ENCODE measurements around the gene KAT7.

The KAT7 gene

DNA sequence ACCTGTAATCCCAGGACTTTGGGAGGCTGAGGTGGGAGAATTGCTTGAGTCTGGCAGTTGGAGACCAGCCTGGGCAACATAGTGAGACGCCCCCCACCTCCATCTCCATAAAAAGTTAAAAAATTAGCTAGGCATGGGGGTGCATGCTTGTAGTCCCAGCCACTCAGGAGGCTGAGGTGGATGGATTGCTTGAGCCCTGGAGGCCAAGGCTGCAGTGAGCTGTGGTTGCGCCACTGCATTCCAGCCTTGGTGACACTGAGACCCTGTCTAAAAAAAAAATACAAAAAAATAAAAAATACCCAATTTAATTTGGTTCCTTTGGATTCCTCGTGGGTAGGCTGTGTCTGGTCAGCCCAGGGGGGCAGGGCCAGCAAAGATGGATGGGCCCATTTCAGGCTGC, 85.4 kb downstream of the KAT7 start:
- TF ChIP-seq CTCF (IDR thresholded peaks at IDR 0.05; ENCODE audit: low read depth, low read length, missing control alignments) = no peak
- no peak overlapping the region for H3K4me3 ChIP-seq (replicated peaks; ENCODE audit: low read depth, low read length)
- no peak for DNase-seq (ENCODE audit: extremely low read depth, low read depth)

DNA sequence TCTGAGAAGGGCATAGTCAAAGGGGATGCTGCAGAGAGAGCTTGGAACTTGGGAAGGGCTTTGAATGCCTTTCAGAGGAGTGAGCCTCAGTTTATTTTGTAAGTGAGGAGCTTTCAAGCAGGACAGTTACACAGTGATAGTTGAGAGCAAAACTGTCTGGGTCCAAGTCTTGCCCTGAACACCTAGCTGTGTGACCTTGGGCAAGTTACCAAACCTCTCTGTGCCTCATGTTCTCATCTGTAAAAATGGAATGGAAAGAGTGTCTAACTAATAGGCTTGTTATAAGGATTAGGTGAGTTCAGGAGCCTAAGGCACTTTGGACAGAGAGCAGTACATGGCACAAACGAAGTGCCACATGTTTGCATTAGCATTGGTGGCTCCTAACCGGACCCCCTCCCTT, 86.4 kb downstream of the KAT7 start:
- TF ChIP-seq CTCF (IDR thresholded peaks at IDR 0.05; ENCODE audit: low read depth, low read length, missing control alignments) = no peak
- no peak overlapping the region for H3K4me3 ChIP-seq (replicated peaks; ENCODE audit: low read depth, low read length)
- no peak for DNase-seq (ENCODE audit: extremely low read depth, low read depth)

GRCh38 chr17:49875685-49876084, 87.2 kb downstream of the KAT7 start:
- TF ChIP-seq CTCF (IDR thresholded peaks at IDR 0.05; ENCODE audit: low read depth, low read length, missing control alignments) = no peak
- no peak for DNase-seq (ENCODE audit: extremely low read depth, low read depth)
- no peak overlapping the region for H3K4me3 ChIP-seq (replicated peaks; ENCODE audit: low read depth, low read length)

- DNase-seq (ENCODE audit: extremely low read depth, low read depth) = no peak
- H3K4me3 ChIP-seq (replicated peaks; ENCODE audit: low read depth, low read length) = no peak overlapping the region
- no peak for TF ChIP-seq CTCF (IDR thresholded peaks at IDR 0.05; ENCODE audit: low read depth, low read length, missing control alignments)
Observed at GRCh38 chr17:49878931-49879904, 90.7 kb downstream of the KAT7 start.

GRCh38 chr17:49880291-49881053, 92.0 kb downstream of the KAT7 start:
- H3K4me3 ChIP-seq (replicated peaks; ENCODE audit: low read depth, low read length) = no peak overlapping the region
- DNase-seq (ENCODE audit: extremely low read depth, low read depth) = no peak
- peak; percentile 94 for TF ChIP-seq CTCF (IDR thresholded peaks at IDR 0.05; ENCODE audit: low read depth, low read length, missing control alignments)

DNA sequence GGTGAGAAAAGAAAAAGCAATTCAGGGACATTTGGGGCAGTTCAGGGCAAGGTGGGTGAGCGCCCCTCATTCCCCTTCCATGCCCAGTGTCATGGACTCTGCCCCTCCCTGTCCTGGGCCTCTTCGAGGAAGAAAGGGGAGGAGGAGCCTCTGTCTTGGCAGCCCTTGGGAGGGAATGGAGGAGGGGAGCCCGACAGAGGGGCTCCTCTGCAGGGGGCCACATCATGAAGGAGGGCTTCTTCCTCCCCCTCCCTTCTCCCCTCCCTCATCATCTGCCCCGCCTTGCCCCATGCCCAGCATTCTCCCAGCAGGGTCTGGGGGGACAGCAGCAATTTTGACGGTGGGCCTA, 92.5 kb downstream of the KAT7 start:
- H3K4me3 ChIP-seq (replicated peaks; ENCODE audit: low read depth, low read length) = no peak overlapping the region
- TF ChIP-seq CTCF (IDR thresholded peaks at IDR 0.05; ENCODE audit: low read depth, low read length, missing control alignments) = no peak
- DNase-seq (ENCODE audit: extremely low read depth, low read depth) = no peak
